A549 (cell line): ENCODE data around the gene CETP. TPM values are rescaled to one million over a fixed set of nuclear protein-coding genes. Genes with fewer than 3 reads are reported as not detected.

Source experiments
- ATAC-seq, 2 experiments: fragments of 200-7000 bp in 1 of 2; fragments of >200 bp in 1 of 2; cut with Nextera tagmentation in 1 of 2; cut with Tn5 transposase in 1 of 2; 3 replicates each; pipeline versions ENCODE4 v1.8.0 to v1.9.1; 2018 to 2020; ENCODE audit warnings: mild to moderate bottlenecking in 1 of 2, moderate library complexity in 1 of 2
- CTCF ChIA-PET: fragments of 300-600 bp; sonication (Branson Sonifier 250); formaldehyde crosslinking; extraction: SDS; loops from one replicate; lab custom pipeline; 2021; ENCODE audit warnings: antibody characterized with exemption, inconsistent platforms; lab: Yijun Ruan, JAX
- POLR2A ChIA-PET: fragments of 350-600 bp; formaldehyde crosslinking; extraction: SDS; loops from one replicate; lab custom pipeline; 2021; ENCODE audit warnings: antibody characterized with exemption, inconsistent platforms; lab: Yijun Ruan, JAX
- DNase-seq, 2 experiments: peaks; one replicate each; pipeline versions ENCODE4 v3.0.0 to v3.0.0-alpha.2; 2011 to 2016; ENCODE audit warnings: low read depth in 1 of 2, low spot score in 1 of 2
- FAIRE-seq: peaks from 2 replicates; lab custom pipeline; 2011; peaks lifted over from hg19 to GRCh38; lab: Jason Lieb, UNC
- H3K27ac ChIP-seq, 2 experiments: fragments of >200 bp; sonication (Bioruptor Twin); formaldehyde crosslinking; 3 replicates each; pipeline ENCODE4 v1.5.1; 2016 to 2017
- H3K4me1 ChIP-seq: fragments of >200 bp; sonication (Bioruptor Twin); formaldehyde crosslinking; 3 replicates; pipeline ENCODE4 v1.6.1; 2016
- H3K4me2 ChIP-seq: fragments of >200 bp; sonication (Bioruptor Twin); formaldehyde crosslinking; 3 replicates; pipeline ENCODE4 v1.6.1; 2016
- H3K4me3 ChIP-seq: fragments of >200 bp; sonication (Bioruptor Twin); formaldehyde crosslinking; 3 replicates; pipeline ENCODE4 v1.5.1; 2016
- H3K9me3 ChIP-seq: fragments of >200 bp; sonication (Bioruptor Twin); formaldehyde crosslinking; 3 replicates; pipeline ENCODE4 v1.6.1; 2016
- BHLHE40 ChIP-seq: IDR thresholded peaks from 2 replicates; pipeline ENCODE4 v1.6.1; 2012; ENCODE audit warnings: low read depth, low read length, inconsistent platforms
- CEBPB ChIP-seq, 2 experiments: fragments of >200 bp in 1 of 2; sonication (Bioruptor Twin) in 1 of 2; formaldehyde crosslinking in 1 of 2; IDR thresholded peaks; 2 replicates each; pipeline ENCODE4 v1.6.1; 2012 to 2016
- CHD4 ChIP-seq: fragments of 200-600 bp; sonication (generic); IDR thresholded peaks from 2 replicates; pipeline ENCODE4 v1.6.1; 2016; ENCODE audit warnings: antibody characterized with exemption, mild to moderate bottlenecking, borderline replicate concordance
- CTCF ChIP-seq: fragments of >200 bp; sonication (Bioruptor Twin); formaldehyde crosslinking; IDR thresholded peaks from 3 replicates; pipeline ENCODE4 v1.5.1; 2016
- EHMT2 ChIP-seq: fragments of 200-600 bp; sonication (generic); IDR thresholded peaks from 2 replicates; pipeline ENCODE4 v1.6.1; 2016; ENCODE audit warnings: antibody characterized with exemption, low read depth, mild to moderate bottlenecking, moderate library complexity
- HDAC2 ChIP-seq: fragments of 200-600 bp; sonication (generic); IDR thresholded peaks from 2 replicates; pipeline ENCODE4 v1.6.1; 2016
- HEYL ChIP-seq: fragments of 250-450 bp; sonication (Bioruptor Pico); IDR thresholded peaks from 2 replicates; pipeline ENCODE4 v1.8.0; 2021; ENCODE audit warnings: mild to moderate bottlenecking, moderate library complexity
- JUNB ChIP-seq: fragments of >200 bp; sonication (Bioruptor Twin); formaldehyde crosslinking; IDR thresholded peaks from 2 replicates; pipeline ENCODE4 v1.6.1; 2016
- MAFK ChIP-seq: fragments of 450-650 bp; IDR thresholded peaks from 2 replicates; pipeline ENCODE4 v1.6.1; 2014; ENCODE audit not compliant: partially characterized antibody
- MAX ChIP-seq: IDR thresholded peaks from 2 replicates; pipeline ENCODE4 v1.6.1; 2012
- MYC ChIP-seq: IDR thresholded peaks from 2 replicates; pipeline ENCODE4 v1.6.1; 2012; ENCODE audit warnings: mild to moderate bottlenecking, inconsistent platforms, low read length, improper control_type of control experiment, borderline replicate concordance
- NFE2L2 ChIP-seq: fragments of 150-350 bp; conservative IDR thresholded peaks from 2 replicates; pipeline ENCODE4 v1.6.1; 2014; ENCODE audit warnings: low read length
- NR3C1 ChIP-seq: fragments of >200 bp; sonication (Bioruptor Twin); formaldehyde crosslinking; IDR thresholded peaks from 3 replicates; pipeline ENCODE4 v1.6.1; 2017
- PHF8 ChIP-seq: fragments of 200-600 bp; sonication (generic); IDR thresholded peaks from 2 replicates; pipeline ENCODE4 v1.6.1; 2016; ENCODE audit warnings: low read depth, mild to moderate bottlenecking, antibody characterized with exemption, moderate library complexity, borderline replicate concordance
- SREBF2 ChIP-seq: fragments of 450-650 bp; IDR thresholded peaks from 2 replicates; pipeline ENCODE4 v1.6.1; 2014; ENCODE audit warnings: mild to moderate bottlenecking, moderate library complexity
- TFCP2L1 ChIP-seq: fragments of 250-450 bp; sonication (Bioruptor Pico); IDR thresholded peaks from 2 replicates; pipeline ENCODE4 v1.5.0; 2021; ENCODE audit warnings: mild to moderate bottlenecking
- ZC3H11A ChIP-seq: fragments of 450-650 bp; IDR thresholded peaks from 2 replicates; pipeline ENCODE4 v1.6.1; 2014; ENCODE audit warnings: antibody characterized with exemption, mild to moderate bottlenecking
- ZSCAN20 ChIP-seq: fragments of 250-450 bp; sonication (Bioruptor Pico); IDR thresholded peaks from 2 replicates; pipeline ENCODE4 v1.8.0; 2022; ENCODE audit warnings: mild to moderate bottlenecking, moderate library complexity
- WGBS: methylation state at CpG from one replicate; pipeline ENCODE4 v1.1.6; 2017; ENCODE audit errors: missing lambda C conversion rate; 5-methylcytosine and 5-hydroxymethylcytosine counted together
- polyA plus RNA-seq, 4 experiments: library from polyadenylated mRNA; depleted of rRNA in 3 of 4; stranded (reverse); fragments of >200 nt; fragmentation: RNase III in 1 of 4; extraction: RNeasy Plus Mini Kit Qiagen cat#74134 plus additional on column Dnase treatment in 1 of 4; gene quantifications; 2 replicates in 3 of 4; 3 replicates in 1 of 4; pipeline ENCODE4 v1.2.3, GENCODE V29; 2011 to 2017
- TF ChIP-seq, protein P1 (sequence below): fragments of >200 bp; sonication (Bioruptor Twin); formaldehyde crosslinking; IDR thresholded peaks from 2 replicates; pipeline ENCODE4 v1.6.1; 2016

Gene CETP
- polyA plus RNA-seq, 2 of the 4 experiments (the other 2 are of a cell fraction): not detected

GRCh38 chr16:56918467-56919012 is 43.2 kb upstream of the CETP start:
- 72% methylated on average over 12 of the region's 12 CpGs for WGBS
- Histone ChIP-seq H3K4me1 (no peaks in the 10 kb centered on the region), H3K4me3 (no peak overlapping the region), H3K9me3 (no peaks in the 10 kb centered on the region), H3K4me2 (no peak overlapping the region), H3K27ac (no peak overlapping the region)
- DNase-seq (no peak), FAIRE-seq (no peak), ATAC-seq (0 out of 6 replicates have a peak, but pooled peaks of 1 of the 2 experiments have one; percentile 34)
- POLR2A ChIA-PET: interaction anchor here (1.6 kb wide), 1 partner anchor 15 kb away, joined by 3 read pairs; no protein-coding TSS in a partner anchor
- TF ChIP-seq CHD4: no peak
- no peak for TF ChIP-seq NR3C1
- TF ChIP-seq CTCF: no peak
- TF ChIP-seq JUNB: no peak
- no peak for TF ChIP-seq HEYL
- TF ChIP-seq BHLHE40: no peak
- no peak for TF ChIP-seq EHMT2
- no peak for TF ChIP-seq MAX
- no peak for TF ChIP-seq NFE2L2
- no peak for TF ChIP-seq MAFK
- no peak for TF ChIP-seq ZSCAN20 (CRISPR knock-in tag)
- CTCF ChIA-PET: interaction anchor here (1.2 to 2.3 kb wide), 3 partner anchors 16 to 125 kb away, joined by 3 to 6 read pairs (median 5); no protein-coding TSS in a partner anchor

- FAIRE-seq (no peak), ATAC-seq (no peak), DNase-seq (no peak)
- Histone ChIP-seq H3K4me1 (no peaks in the 10 kb centered on the region), H3K27ac (no peak overlapping the region), H3K4me2 (no peak overlapping the region), H3K4me3 (no peak overlapping the region), H3K9me3 (no peaks in the 10 kb centered on the region)
- ChIA-PET CTCF (interaction anchor here (1.5 to 2.3 kb wide), 2 partner anchors 17 to 126 kb away, joined by 3 to 5 read pairs; no protein-coding TSS in a partner anchor), POLR2A (interaction anchor here (1.6 to 2.5 kb wide), 2 partner anchors 13 to 14 kb away, joined by 3 to 12 read pairs; partner anchors contain the start of gene HERPUD1)
- WGBS: 68% methylated on average over 11 of the region's 11 CpGs
- TF ChIP-seq MYC: no peak
- TF ChIP-seq CEBPB (IDR thresholded peaks at IDR 0.05): no peak
- peak; percentile 7 for TF ChIP-seq MAFK
Observed at GRCh38 chr16:56919099-56919800, 42.5 kb upstream of the CETP start.

DNA sequence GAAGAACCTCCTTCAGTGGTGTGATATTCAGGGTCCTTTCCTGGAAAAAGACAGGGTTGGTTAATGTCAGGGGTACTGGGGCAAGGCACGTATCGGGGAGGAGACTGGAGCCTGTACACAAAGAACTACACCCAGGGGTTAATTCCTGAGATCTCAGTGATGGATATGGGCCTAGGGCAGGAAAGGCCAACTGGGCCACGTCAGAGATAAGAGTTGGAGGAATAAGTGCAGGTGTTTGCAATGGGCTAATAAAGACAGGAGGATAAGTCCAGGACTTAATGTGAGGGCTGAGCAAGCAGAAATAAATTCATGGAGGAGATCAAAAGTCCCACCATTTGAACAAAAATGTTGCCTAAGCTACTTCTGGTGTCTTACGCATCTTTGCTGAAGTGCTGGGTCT is 40.2 kb upstream of the CETP start:
- WGBS: 75% methylated on average over 4 of the region's 4 CpGs
- Histone ChIP-seq H3K4me2 (no peak overlapping the region), H3K4me3 (no peak overlapping the region), H3K4me1 (no peaks in the 10 kb centered on the region), H3K27ac (no peak overlapping the region), H3K9me3 (no peaks in the 10 kb centered on the region)
- CTCF ChIA-PET: no interaction called here
- POLR2A ChIA-PET: no interaction called here
- no peak for FAIRE-seq
- TF ChIP-seq HDAC2 (no peak), SREBF2 (no peak), CTCF (no peak), MAX (no peak), JUNB (no peak), PHF8 (no peak), ZC3H11A (no peak), EHMT2 (no peak), TFCP2L1 (CRISPR knock-in tag) (no peak)
- TF ChIP-seq, protein P1, sequence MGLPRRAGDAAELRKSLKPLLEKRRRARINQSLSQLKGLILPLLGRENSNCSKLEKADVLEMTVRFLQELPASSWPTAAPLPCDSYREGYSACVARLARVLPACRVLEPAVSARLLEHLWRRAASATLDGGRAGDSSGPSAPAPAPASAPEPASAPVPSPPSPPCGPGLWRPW: no peak
- TF ChIP-seq, all 56 proteins: peak for 0
- no peak for DNase-seq
- ATAC-seq: no peak
